HepG2 (cell line): ENCODE measurements around the gene WDHD1. TPM values are rescaled to one million over a fixed set of nuclear protein-coding genes. Genes with fewer than 3 reads are reported as not detected.
A peak's percentile ranks its signal among the peaks of the same experiment; 100 is the strongest.

ENCODE experiments used
- BORCS8-MEF2B ChIP-seq: sonication (generic); formaldehyde crosslinking; IDR thresholded peaks from 2 replicates; pipeline ENCODE4 v1.8.0; 2022; ENCODE audit warnings: mild to moderate bottlenecking, missing genetic modification reagents
- CBX2 ChIP-seq, 2 experiments: fragments of 200-600 bp in 1 of 2; sonication (generic); formaldehyde crosslinking in 1 of 2; IDR thresholded peaks; 2 replicates each; pipeline versions ENCODE4 v1.7.0 to v1.8.1; 2018 to 2022; ENCODE audit warnings: low read depth in 2 of 2, low read length in 1 of 2, mild to moderate bottlenecking in 1 of 2, missing genetic modification reagents in 1 of 2
- FOXP1 ChIP-seq, 2 experiments: fragments of 450-650 bp in 1 of 2; IDR thresholded peaks; 2 replicates each; pipeline ENCODE4 v1.6.1; 2017 to 2018; ENCODE audit warnings: antibody characterized with exemption in 1 of 2
- HDAC2 ChIP-seq: sonication (generic); formaldehyde crosslinking; IDR thresholded peaks from 2 replicates; pipeline ENCODE4 v1.4.0; 2020; ENCODE audit warnings: missing genetic modification reagents
- KAT8 ChIP-seq: IDR thresholded peaks from 2 replicates; pipeline ENCODE4 v1.6.1; 2016; ENCODE audit warnings: missing genetic modification reagents, missing compliant biosample characterization
- PAX8 ChIP-seq: sonication (generic); formaldehyde crosslinking; IDR thresholded peaks from 2 replicates; pipeline ENCODE4 v1.8.0; 2022; ENCODE audit warnings: mild to moderate bottlenecking, missing genetic modification reagents, borderline replicate concordance
- PHB2 ChIP-seq: fragments of 450-650 bp; IDR thresholded peaks from 2 replicates; pipeline ENCODE4 v1.6.1; 2018; ENCODE audit not compliant: partially characterized antibody
- SMC3 ChIP-seq: IDR thresholded peaks from 2 replicates; pipeline ENCODE4 v1.6.1; 2011; ENCODE audit warnings: low read length, improper control_type of control experiment
- SOX13 ChIP-seq, 3 experiments: fragments of 450-650 bp in 1 of 3; sonication (generic) in 1 of 3; formaldehyde crosslinking in 1 of 3; IDR thresholded peaks in 2 of 3; conservative IDR thresholded peaks in 1 of 3; 2 replicates each; pipeline versions ENCODE4 v1.5.0 to v1.6.1; 2016 to 2020; ENCODE audit warnings: antibody characterized with exemption in 1 of 3, mild to moderate bottlenecking in 1 of 3, missing compliant biosample characterization in 1 of 3, missing genetic modification reagents in 1 of 3, moderate library complexity in 1 of 3
- SP140L ChIP-seq: sonication (generic); formaldehyde crosslinking; IDR thresholded peaks from 2 replicates; pipeline ENCODE4 v1.4.0; 2020; ENCODE audit warnings: missing genetic modification reagents, borderline replicate concordance
- SP5 ChIP-seq: IDR thresholded peaks from 2 replicates; pipeline ENCODE4 v1.6.1; 2016; ENCODE audit warnings: low read depth, borderline replicate concordance
- TFDP1 ChIP-seq: IDR thresholded peaks from 2 replicates; pipeline ENCODE4 v1.6.1; 2016; ENCODE audit warnings: missing compliant biosample characterization, missing genetic modification reagents, borderline replicate concordance
- THAP8 ChIP-seq: sonication (generic); formaldehyde crosslinking; IDR thresholded peaks from 2 replicates; pipeline ENCODE4 v1.5.1; 2020; ENCODE audit warnings: missing genetic modification reagents, mild to moderate bottlenecking, borderline replicate concordance
- ZC3H4 ChIP-seq: sonication (generic); formaldehyde crosslinking; IDR thresholded peaks from 2 replicates; pipeline ENCODE4 v1.4.0; 2020; ENCODE audit warnings: missing genetic modification reagents, borderline replicate concordance
- ZFY ChIP-seq: sonication (generic); formaldehyde crosslinking; IDR thresholded peaks from 2 replicates; pipeline ENCODE4 v1.4.0; 2020; ENCODE audit warnings: missing genetic modification reagents
- ZNF121 ChIP-seq: sonication (generic); formaldehyde crosslinking; IDR thresholded peaks from 2 replicates; pipeline ENCODE4 v1.5.0; 2020; ENCODE audit warnings: mild to moderate bottlenecking, missing genetic modification reagents
- ZNF329 ChIP-seq: sonication (generic); formaldehyde crosslinking; IDR thresholded peaks from 2 replicates; pipeline ENCODE4 v1.9.0; 2021; ENCODE audit warnings: low read depth, mild to moderate bottlenecking, missing genetic modification reagents
- ZSCAN20 ChIP-seq: sonication (generic); formaldehyde crosslinking; IDR thresholded peaks from 2 replicates; pipeline ENCODE4 v1.4.0; 2020; ENCODE audit warnings: missing genetic modification reagents, mild to moderate bottlenecking, borderline replicate concordance
- polyA plus RNA-seq, 8 experiments: library from polyadenylated mRNA; depleted of rRNA in 3 of 8; stranded (reverse) in 7 of 8; unstranded in 1 of 8; fragments of >200 nt; fragmentation: Illumina TruSeq in 4 of 8; extraction: Trizol in 4 of 8; gene quantifications; 2 replicates each; pipeline versions ENCODE4 v1.2.1 to v1.2.3, GENCODE V29; 2011 to 2016; ENCODE audit warnings: low read depth in 4 of 8, missing spikeins in 1 of 8, mixed read lengths in 1 of 8; ENCODE audit not compliant: insufficient read depth in 1 of 8
- total RNA-seq, 5 experiments: library from RNA; depleted of rRNA; stranded (reverse); fragments of >200 nt; fragmentation: Illumina TruSeq; extraction: Trizol; gene quantifications; 2 replicates each; pipeline ENCODE4 v1.2.3, GENCODE V29; 2016; ENCODE audit warnings: low read depth in 1 of 5
- TF ChIP-seq, protein P1 (sequence below): sonication (generic); formaldehyde crosslinking; IDR thresholded peaks from 2 replicates; pipeline ENCODE4 v1.5.0; 2020; ENCODE audit warnings: missing genetic modification reagents
- TF ChIP-seq, protein P2 (sequence below): sonication (generic); formaldehyde crosslinking; IDR thresholded peaks from 2 replicates; pipeline ENCODE4 v1.8.0; 2022; ENCODE audit warnings: low read depth, missing genetic modification reagents
- TF ChIP-seq, protein P3 (sequence below): sonication (generic); formaldehyde crosslinking; IDR thresholded peaks from 2 replicates; pipeline ENCODE4 v1.5.1; 2020; ENCODE audit warnings: mild to moderate bottlenecking, missing genetic modification reagents

The WDHD1 gene
- total and polyA plus RNA-seq, 2 of the 13 experiments (the other 11 are each of a cell fraction or from before 2014, with no cell fraction given) = 5.5 to 27.5 TPM

DNA sequence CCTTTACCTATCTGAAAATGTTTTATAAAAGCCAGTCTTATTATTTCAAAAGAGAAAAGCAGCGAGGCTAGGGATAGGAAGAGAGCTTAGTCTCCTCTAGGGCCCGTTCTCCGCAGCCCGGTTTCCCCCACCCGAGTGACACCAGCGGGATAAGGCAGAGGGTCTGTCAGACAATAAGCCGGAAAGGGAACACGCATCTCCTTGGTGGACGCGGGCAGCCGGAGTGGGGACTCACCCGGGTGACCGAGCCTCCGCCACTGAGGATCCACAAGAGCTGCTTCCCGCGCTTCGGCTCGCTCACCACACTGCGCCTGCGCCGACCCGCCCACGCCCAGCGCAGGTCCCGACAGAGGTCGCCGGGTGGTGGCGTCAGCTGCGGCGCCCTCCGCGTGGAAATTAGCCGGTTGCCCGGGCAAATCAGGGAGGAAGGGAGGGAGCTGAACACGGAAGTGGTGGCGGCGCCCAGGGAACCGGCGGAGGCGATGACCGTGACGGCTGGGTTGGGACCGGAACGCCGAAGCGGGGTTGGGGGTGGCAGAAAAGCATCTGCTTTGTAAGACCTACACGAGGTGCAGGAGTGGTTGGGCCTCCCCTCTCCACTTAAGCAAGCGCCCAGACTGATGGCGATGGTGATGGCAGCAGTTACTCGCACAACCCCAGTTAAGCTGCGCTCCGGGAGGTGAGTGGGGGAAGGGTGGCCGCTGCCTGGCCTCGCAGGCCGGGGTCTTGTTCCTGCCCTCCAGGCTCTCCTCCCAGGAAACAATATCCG, at the start of gene WDHD1, which contains the start of gene SOCS4 (continued):
- TF ChIP-seq SP5 (CRISPR knock-in tag) = peak; percentile 47; the same call in 1 of the 2 replicates
- no peak for TF ChIP-seq SP140L (CRISPR knock-in tag)
- no peak for TF ChIP-seq PHB2
- peak; percentile 99 for TF ChIP-seq TFDP1 (CRISPR knock-in tag)
- 0 out of 2 replicates have a peak, but pooled peaks have one; percentile 69 for TF ChIP-seq PAX8
- TF ChIP-seq SOX13 (IDR thresholded peaks at IDR 0.05) = no peak
- TF ChIP-seq SOX13 (CRISPR knock-in tag; conservative IDR thresholded peaks at IDR 0.05 in 1 of 2, IDR thresholded peaks at IDR 0.05 in 1 of 2) = peak in 1 of 2 experiments; percentile 30; a peak in 1 of 4 replicates
- no peak; the same call in none of the 2 replicates for TF ChIP-seq ZFY (CRISPR knock-in tag)
- TF ChIP-seq ZSCAN20 (CRISPR knock-in tag) = no peak
- peak; percentile 95 for TF ChIP-seq KAT8 (CRISPR knock-in tag)
- TF ChIP-seq FOXP1 (IDR thresholded peaks at IDR 0.05) = no peak
- TF ChIP-seq FOXP1 (CRISPR knock-in tag; IDR thresholded peaks at IDR 0.05) = no peak
- no peak for TF ChIP-seq ZC3H4 (CRISPR knock-in tag)
- TF ChIP-seq, protein P1, sequence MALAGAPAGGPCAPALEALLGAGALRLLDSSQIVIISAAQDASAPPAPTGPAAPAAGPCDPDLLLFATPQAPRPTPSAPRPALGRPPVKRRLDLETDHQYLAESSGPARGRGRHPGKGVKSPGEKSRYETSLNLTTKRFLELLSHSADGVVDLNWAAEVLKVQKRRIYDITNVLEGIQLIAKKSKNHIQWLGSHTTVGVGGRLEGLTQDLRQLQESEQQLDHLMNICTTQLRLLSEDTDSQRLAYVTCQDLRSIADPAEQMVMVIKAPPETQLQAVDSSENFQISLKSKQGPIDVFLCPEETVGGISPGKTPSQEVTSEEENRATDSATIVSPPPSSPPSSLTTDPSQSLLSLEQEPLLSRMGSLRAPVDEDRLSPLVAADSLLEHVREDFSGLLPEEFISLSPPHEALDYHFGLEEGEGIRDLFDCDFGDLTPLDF (CRISPR knock-in tag) = peak; percentile 94
- no peak for TF ChIP-seq CBX2 (IDR thresholded peaks at IDR 0.05; ENCODE audit: low read depth, low read length)
- TF ChIP-seq CBX2 (CRISPR knock-in tag; IDR thresholded peaks at IDR 0.05; ENCODE audit: low read depth) = peak; percentile 45; the same call in 1 of the 2 replicates
- TF ChIP-seq ZNF121 = no peak
- TF ChIP-seq, protein P2, sequence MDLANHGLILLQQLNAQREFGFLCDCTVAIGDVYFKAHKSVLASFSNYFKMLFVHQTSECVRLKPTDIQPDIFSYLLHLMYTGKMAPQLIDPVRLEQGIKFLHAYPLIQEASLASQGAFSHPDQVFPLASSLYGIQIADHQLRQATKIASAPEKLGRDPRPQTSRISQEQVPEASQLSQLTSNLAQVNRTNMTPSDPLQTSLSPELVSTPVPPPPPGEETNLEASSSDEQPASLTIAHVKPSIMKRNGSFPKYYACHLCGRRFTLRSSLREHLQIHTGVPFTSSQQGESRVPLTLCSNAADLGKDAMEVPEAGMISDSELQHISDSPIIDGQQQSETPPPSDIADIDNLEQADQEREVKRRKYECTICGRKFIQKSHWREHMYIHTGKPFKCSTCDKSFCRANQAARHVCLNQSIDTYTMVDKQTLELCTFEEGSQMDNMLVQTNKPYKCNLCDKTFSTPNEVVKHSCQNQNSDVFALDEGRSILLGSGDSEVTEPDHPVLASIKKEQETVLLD (CRISPR knock-in tag) = peak; percentile 89
- peak; percentile 92 for TF ChIP-seq HDAC2
- TF ChIP-seq, protein P3, sequence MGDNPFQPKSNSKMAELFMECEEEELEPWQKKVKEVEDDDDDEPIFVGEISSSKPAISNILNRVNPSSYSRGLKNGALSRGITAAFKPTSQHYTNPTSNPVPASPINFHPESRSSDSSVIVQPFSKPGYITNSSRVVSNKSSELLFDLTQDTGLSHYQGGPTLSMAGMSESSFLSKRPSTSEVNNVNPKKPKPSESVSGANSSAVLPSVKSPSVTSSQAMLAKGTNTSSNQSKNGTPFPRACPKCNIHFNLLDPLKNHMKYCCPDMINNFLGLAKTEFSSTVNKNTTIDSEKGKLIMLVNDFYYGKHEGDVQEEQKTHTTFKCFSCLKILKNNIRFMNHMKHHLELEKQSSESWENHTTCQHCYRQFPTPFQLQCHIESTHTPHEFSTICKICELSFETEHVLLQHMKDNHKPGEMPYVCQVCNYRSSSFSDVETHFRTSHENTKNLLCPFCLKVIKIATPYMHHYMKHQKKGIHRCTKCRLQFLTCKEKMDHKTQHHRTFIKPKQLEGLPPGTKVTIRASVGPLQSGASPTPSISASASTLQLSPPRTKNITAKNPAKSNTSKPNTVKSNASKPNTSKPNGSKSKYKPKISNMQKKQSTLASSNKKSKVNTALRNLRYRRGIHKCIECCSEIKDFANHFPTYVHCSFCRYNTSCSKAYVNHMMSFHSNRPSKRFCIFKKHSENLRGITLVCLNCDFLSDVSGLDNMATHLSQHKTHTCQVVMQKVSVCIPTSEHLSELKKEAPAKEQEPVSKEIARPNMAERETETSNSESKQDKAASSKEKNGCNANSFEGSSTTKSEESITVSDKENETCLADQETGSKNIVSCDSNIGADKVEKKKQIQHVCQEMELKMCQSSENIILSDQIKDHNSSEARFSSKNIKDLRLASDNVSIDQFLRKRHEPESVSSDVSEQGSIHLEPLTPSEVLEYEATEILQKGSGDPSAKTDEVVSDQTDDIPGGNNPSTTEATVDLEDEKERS (CRISPR knock-in tag) = no peak
- peak; percentile 60; the same call in 1 of the 2 replicates for TF ChIP-seq THAP8 (CRISPR knock-in tag)
- TF ChIP-seq ZNF329 (CRISPR knock-in tag) = no peak
- TF ChIP-seq BORCS8-MEF2B = peak; percentile 96
- no peak for TF ChIP-seq SMC3
